H1 (cell line): ENCODE data around the gene VIPAS39. TPM values are rescaled to one million over a fixed set of nuclear protein-coding genes. Genes with fewer than 3 reads are reported as not detected.
A peak's percentile ranks its signal among the peaks of the same experiment; 100 is the strongest.

Experiments used
- CTCF ChIA-PET: fragments of 300-600 bp; sonication (Branson Sonifier 250); formaldehyde crosslinking; loops from one replicate; lab custom pipeline; 2021; ENCODE audit not compliant: partially characterized antibody; lab: Charles Lee
- POLR2A ChIA-PET: fragments of 300-600 bp; sonication (Branson Sonifier 250); formaldehyde crosslinking; loops from one replicate; lab custom pipeline; 2021; ENCODE audit warnings: inconsistent platforms; ENCODE audit not compliant: partially characterized antibody; lab: Charles Lee
- DNase-seq, 2 experiments: peaks; one replicate each; pipeline versions ENCODE4 v3.0.0 to v3.0.0-alpha.2; 2010 to 2022; ENCODE audit warnings: low spot score in 2 of 2, low read depth in 1 of 2, mixed read lengths in 1 of 2
- FAIRE-seq: peaks from 2 replicates; lab custom pipeline; 2011; peaks lifted over from hg19 to GRCh38; lab: Jason Lieb, UNC
- H2AFZ ChIP-seq: 2 replicates; pipeline ENCODE4 v1.8.1; 2012; ENCODE audit warnings: low read length, inconsistent platforms
- H2AK5ac ChIP-seq: 2 replicates; pipeline ENCODE4 v1.6.1; 2013; ENCODE audit warnings: low read depth, low read length
- H2BK120ac ChIP-seq: replicated peaks from 2 replicates; pipeline ENCODE3; 2013; ENCODE audit warnings: low read depth, low read length, inconsistent platforms
- H2BK12ac ChIP-seq: 2 replicates; pipeline ENCODE4 v1.6.1; 2013; ENCODE audit warnings: low read depth, low read length
- H2BK15ac ChIP-seq: 2 replicates; pipeline ENCODE4 v1.6.1; 2013; ENCODE audit warnings: low read length
- H2BK20ac ChIP-seq: 2 replicates; pipeline ENCODE4 v1.6.1; 2013; ENCODE audit warnings: low read length
- H2BK5ac ChIP-seq: 2 replicates; pipeline ENCODE4 v1.6.1; 2013; ENCODE audit warnings: low read depth, low read length
- H3K14ac ChIP-seq: 2 replicates; pipeline ENCODE4 v1.6.1; 2013; ENCODE audit warnings: inconsistent platforms; ENCODE audit not compliant: insufficient read length
- H3K18ac ChIP-seq: 2 replicates; pipeline ENCODE4 v1.6.1; 2013; ENCODE audit warnings: low read length; ENCODE audit errors: extremely low read depth
- H3K23ac ChIP-seq: 2 replicates; pipeline ENCODE4 v1.6.1; 2013; ENCODE audit warnings: inconsistent platforms; ENCODE audit not compliant: insufficient read length
- H3K23me2 ChIP-seq: 2 replicates; pipeline ENCODE4 v1.6.1; 2013; ENCODE audit warnings: low read depth, low read length
- H3K27ac ChIP-seq: 2 replicates; pipeline ENCODE4 v1.6.1; 2011; ENCODE audit warnings: low read depth, low read length, inconsistent platforms
- H3K27me3 ChIP-seq, 4 experiments: replicated peaks in 1 of 4; 1 replicate in 1 of 4; 2 replicates in 3 of 4; pipeline versions ENCODE4 v1.6.1 to v1.8.1; 2011 to 2013; ENCODE audit warnings: low read length in 3 of 4, mild to moderate bottlenecking in 3 of 4, inconsistent platforms in 2 of 4, mixed read lengths in 2 of 4, moderate library complexity in 1 of 4; ENCODE audit not compliant: control insufficient read depth in 3 of 4, insufficient read depth in 3 of 4; ENCODE audit errors: extremely low read depth in 1 of 4
- H3K36me3 ChIP-seq, 4 experiments: 2 replicates each; pipeline versions ENCODE4 v1.6.1 to v1.8.1; 2011 to 2013; ENCODE audit warnings: mild to moderate bottlenecking in 4 of 4, low read length in 3 of 4, moderate library complexity in 2 of 4, control low read depth in 1 of 4, inconsistent platforms in 1 of 4; ENCODE audit not compliant: insufficient read depth in 4 of 4, control insufficient read depth in 2 of 4
- H3K4ac ChIP-seq: replicated peaks from 2 replicates; pipeline ENCODE3; 2013; ENCODE audit warnings: low read length, low read depth, mixed read lengths, inconsistent platforms; ENCODE audit not compliant: insufficient read length
- H3K4me1 ChIP-seq, 4 experiments: replicated peaks in 1 of 4; 1 replicate in 1 of 4; 2 replicates in 3 of 4; pipeline versions ENCODE4 v1.6.1 to v1.8.1; 2011 to 2013; ENCODE audit warnings: low read length in 3 of 4, inconsistent platforms in 2 of 4, mixed read lengths in 1 of 4; ENCODE audit not compliant: insufficient read depth in 4 of 4, control insufficient read depth in 3 of 4
- H3K4me2 ChIP-seq, 2 experiments: 2 replicates each; pipeline versions ENCODE4 v1.6.1 to v1.8.1; 2011 to 2013; ENCODE audit warnings: low read depth in 2 of 2, low read length in 2 of 2, control low read depth in 1 of 2, inconsistent platforms in 1 of 2, mild to moderate bottlenecking in 1 of 2; ENCODE audit not compliant: insufficient read depth in 1 of 2
- H3K4me3 ChIP-seq, 4 experiments: fragments of 200-600, 300-600 bp in 1 of 4; sonication (generic), shearing (Covaris generic), sonication (Bioruptor Twin) in 1 of 4; 2 replicates each; pipeline versions ENCODE4 v1.5.1 to v1.8.1; 2011 to 2016; ENCODE audit warnings: low read length in 4 of 4, low read depth in 3 of 4, control low read depth in 2 of 4, inconsistent platforms in 2 of 4, mild to moderate bottlenecking in 2 of 4, mixed read lengths in 1 of 4, moderate library complexity in 1 of 4; ENCODE audit not compliant: insufficient read depth in 2 of 4; ENCODE audit errors: extremely low read depth in 1 of 4
- H3K56ac ChIP-seq: replicated peaks from 2 replicates; pipeline ENCODE3; 2013; ENCODE audit warnings: low read depth, mild to moderate bottlenecking, mixed read lengths, low read length, inconsistent platforms; ENCODE audit not compliant: insufficient read length
- H3K79me1 ChIP-seq: 2 replicates; pipeline ENCODE4 v1.6.1; 2013; ENCODE audit warnings: low read depth, low read length, control low read depth
- H3K79me2 ChIP-seq, 2 experiments: 2 replicates each; pipeline versions ENCODE4 v1.6.1 to v1.8.1; 2012 to 2013; ENCODE audit warnings: low read length in 2 of 2, mild to moderate bottlenecking in 2 of 2, inconsistent platforms in 1 of 2; ENCODE audit not compliant: insufficient read depth in 2 of 2, control insufficient read depth in 1 of 2
- H3K9ac ChIP-seq, 4 experiments: replicated peaks in 1 of 4; 1 replicate in 1 of 4; 2 replicates in 3 of 4; pipeline versions ENCODE4 v1.6.1 to v1.8.1; 2011 to 2013; ENCODE audit warnings: low read depth in 3 of 4, low read length in 3 of 4, control low read depth in 2 of 4, mild to moderate bottlenecking in 2 of 4, moderate library complexity in 2 of 4, inconsistent platforms in 1 of 4; ENCODE audit errors: extremely low read depth in 1 of 4
- H3K9me3 ChIP-seq, 2 experiments: 2 replicates each; pipeline versions ENCODE4 v1.6.1 to v1.8.1; 2012 to 2013; ENCODE audit warnings: mild to moderate bottlenecking in 2 of 2, moderate library complexity in 2 of 2, control low read depth in 1 of 2, inconsistent platforms in 1 of 2, low read depth in 1 of 2, low read length in 1 of 2, mixed read lengths in 1 of 2; ENCODE audit not compliant: insufficient read depth in 2 of 2
- H4K20me1 ChIP-seq, 2 experiments: replicated peaks in 1 of 2; 2 replicates each; pipeline versions ENCODE3 to v1.8.1; 2011 to 2013; ENCODE audit warnings: inconsistent platforms in 2 of 2, low read length in 2 of 2, mild to moderate bottlenecking in 1 of 2; ENCODE audit not compliant: insufficient read depth in 2 of 2, control insufficient read depth in 1 of 2
- H4K5ac ChIP-seq: 2 replicates; pipeline ENCODE4 v1.6.1; 2013; ENCODE audit warnings: low read length, low read depth, mixed read lengths, inconsistent platforms; ENCODE audit not compliant: insufficient read length
- H4K8ac ChIP-seq: 2 replicates; pipeline ENCODE4 v1.8.0; 2013; ENCODE audit warnings: mild to moderate bottlenecking, moderate library complexity, low read length, inconsistent platforms; ENCODE audit not compliant: insufficient read depth; ENCODE audit errors: extremely low read depth
- H4K91ac ChIP-seq: replicated peaks from 2 replicates; pipeline ENCODE3; 2013; ENCODE audit warnings: low read length, mixed read lengths, inconsistent platforms; ENCODE audit not compliant: insufficient read length
- SP2 ChIP-seq: IDR thresholded peaks from 2 replicates; pipeline ENCODE4 v1.6.1; 2012; ENCODE audit warnings: mild to moderate bottlenecking, low read length, inconsistent platforms
- TBP ChIP-seq: IDR thresholded peaks from 2 replicates; pipeline ENCODE4 v1.6.1; 2011; ENCODE audit warnings: low read depth, low read length, improper control_type of control experiment
- WGBS, 2 experiments: shearing (Covaris generic) in 1 of 2; methylation state at CpG; one replicate each; pipeline versions ENCODE4 v1.1.6 to v1.1.7; 2013 to 2015; ENCODE audit warnings: low lambda C conversion rate in 2 of 2, mixed read lengths in 2 of 2, inconsistent platforms in 1 of 2, low coverage in 1 of 2, missing lambda C conversion rate in 1 of 2; ENCODE audit not compliant: insufficient replicate concordance in 2 of 2, insufficient coverage in 1 of 2, insufficient read length in 1 of 2; ENCODE audit errors: extremely low coverage in 1 of 2, missing lambda C conversion rate in 1 of 2; 5-methylcytosine and 5-hydroxymethylcytosine counted together
- polyA plus RNA-seq, 7 experiments: library from polyadenylated mRNA; depleted of rRNA in 3 of 7; stranded (reverse) in 5 of 7; unstranded in 2 of 7; fragments of >200 nt in 5 of 7; fragments of 200-250 nt in 2 of 7; gene quantifications; 1 replicate in 5 of 7; 2 replicates in 1 of 7; 4 replicates in 1 of 7; pipeline versions ENCODE4 v1.2.1 to v1.2.3, GENCODE V29; 2011 to 2013; ENCODE audit warnings: missing spikeins in 2 of 7, mixed read lengths in 2 of 7
- total RNA-seq: library from RNA; stranded (reverse); fragmentation: NEBNext Ultra II Directional; extraction: Animal tissue kit (Norgen Biotek cat#: 25700); gene quantifications from 2 replicates; pipeline ENCODE4 v1.2.1, GENCODE V29; 2021

The VIPAS39 gene
- total and polyA plus RNA-seq, 2 of the 8 experiments (the other 6 are each of a cell fraction or from before 2014, with no cell fraction given), result 19.6 to 20.6 TPM

DNA sequence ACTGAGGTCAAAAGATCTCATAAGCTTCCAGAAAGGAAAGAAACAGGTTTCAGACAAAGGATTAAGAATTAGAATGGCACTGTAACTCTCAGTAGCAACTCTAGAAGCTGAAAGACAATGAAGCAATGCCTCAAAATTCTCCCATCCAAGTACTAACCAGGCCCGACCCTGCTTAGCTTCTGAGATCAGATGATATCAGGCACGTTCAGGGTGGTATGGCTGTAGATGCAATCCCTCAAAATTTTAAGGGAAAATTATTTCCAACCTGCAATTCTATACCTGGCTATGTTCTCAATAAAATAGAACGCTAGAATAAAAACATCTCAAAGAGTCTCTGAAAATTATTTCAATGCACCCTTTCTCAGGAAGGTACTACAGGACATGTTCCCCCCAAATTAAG lies 53.6 kb downstream of the VIPAS39 start:
- Histone ChIP-seq H3K9me3 (no peaks in the 10 kb centered on the region), H3K4me2 (no peak overlapping the region), H3K23me2 (no peaks in the 10 kb centered on the region), H2BK20ac (no peak overlapping the region), H3K79me2 (no peaks in the 10 kb centered on the region), H3K4me3 (no peak overlapping the region), H3K4ac (no peak overlapping the region), H2BK5ac (no peak overlapping the region), H2BK12ac (no peak overlapping the region), H2BK120ac (no peak overlapping the region), H3K27me3 (no peaks in the 10 kb centered on the region), H3K18ac (no peak overlapping the region), H3K9ac (no peak overlapping the region), H2BK15ac (no peak overlapping the region), H4K20me1 (no peaks in the 10 kb centered on the region), H4K91ac (no peak overlapping the region), H3K27ac (no peak overlapping the region), H4K8ac (no peak overlapping the region), H3K56ac (no peak overlapping the region), H3K23ac (no peak overlapping the region), H3K79me1 (no peaks in the 10 kb centered on the region), H3K36me3 (no peaks in the 10 kb centered on the region), H4K5ac (no peak overlapping the region), H3K14ac (no peak overlapping the region), H2AK5ac (no peak overlapping the region), H3K4me1 (no peaks in the 10 kb centered on the region), H2AFZ (no peak overlapping the region)
- ChIA-PET CTCF (no interaction called here), POLR2A (no interaction called here)
- TF ChIP-seq TBP (peak; percentile 70), SP2 (no peak)
- FAIRE-seq, result no peak
- WGBS, 2 experiments, result 81% methylated on average over 3 of the region's 3 CpGs; no CpG with 5 or more reads in 1 of the 2 experiments
- no peak for DNase-seq
